ENCODE measurements around the gene AGAP1. TPM values are rescaled to one million over a fixed set of nuclear protein-coding genes. Genes with fewer than 3 reads are reported as not detected.

Gene AGAP1
- total RNA-seq, 2 donors from 2014 or later, result 32.8 to 34.7 TPM

GRCh38 chr2:235520787-235521186, 26.9 kb downstream of the AGAP1 start:
- TF ChIP-seq CTCF (conservative IDR thresholded peaks at IDR 0.05), result no peak
- Mint-ChIP-seq H3K27ac (no peak overlapping the region), H3K4me1 (peaks cover 11% of the 10 kb centered on the region), H3K4me3 (no peak overlapping the region), H3K9me3 (peaks cover 8% of the 10 kb centered on the region), H3K36me3 (ENCODE audit: low read depth) (peaks cover 9% of the 10 kb centered on the region), H3K27me3 (ENCODE audit: insufficient read depth) (no peaks in the 10 kb centered on the region)
- DNase-seq, result no peak
- Histone ChIP-seq H3K4me1 (ENCODE audit: control insufficient read depth, insufficient read depth, low read length) (no peaks in the 10 kb centered on the region), H3K27me3 (ENCODE audit: control insufficient read depth, insufficient read depth, low read length, poor library complexity, severe bottlenecking) (no peaks in the 10 kb centered on the region), H3K4me3 (ENCODE audit: low read length) (no peak overlapping the region), H3K9ac (ENCODE audit: extremely low read depth, low read length, poor library complexity, severe bottlenecking) (no peak overlapping the region), H3K36me3 (ENCODE audit: control insufficient read depth, insufficient read depth, low read length) (no peaks in the 10 kb centered on the region), H3K27ac (ENCODE audit: low read depth, low read length) (no peak overlapping the region), H3K9me3 (ENCODE audit: control insufficient read depth, low read length) (no peaks in the 10 kb centered on the region)
- WGBS, 2 experiments (ENCODE audit: insufficient coverage in 1 of 2, insufficient read length in 1 of 2), result 94% methylated on average over 6 of the region's 6 CpGs

GRCh38 chr2:235521844-235522243, 28.0 kb downstream of the AGAP1 start:
- H3K27me3 Mint-ChIP-seq (ENCODE audit: insufficient read depth), result no peaks in the 10 kb centered on the region
- no peaks in the 10 kb centered on the region for H3K27me3 ChIP-seq (ENCODE audit: control insufficient read depth, insufficient read depth, low read length, poor library complexity, severe bottlenecking)
- H3K9ac ChIP-seq (ENCODE audit: extremely low read depth, low read length, poor library complexity, severe bottlenecking), result no peak overlapping the region
- peaks cover 4% of the 10 kb centered on the region for H3K36me3 Mint-ChIP-seq (ENCODE audit: low read depth)
- DNase-seq, result no peak
- no peaks in the 10 kb centered on the region for H3K36me3 ChIP-seq (ENCODE audit: control insufficient read depth, insufficient read depth, low read length)
- H3K9me3 Mint-ChIP-seq, result no peaks in the 10 kb centered on the region
- H3K4me1 ChIP-seq (ENCODE audit: control insufficient read depth, insufficient read depth, low read length), result no peaks in the 10 kb centered on the region
- H3K27ac ChIP-seq (ENCODE audit: low read depth, low read length), result no peak overlapping the region
- H3K27ac Mint-ChIP-seq, result no peak overlapping the region
- no peaks in the 10 kb centered on the region for H3K9me3 ChIP-seq (ENCODE audit: control insufficient read depth, low read length)
- no peak overlapping the region for H3K4me3 ChIP-seq (ENCODE audit: low read length)
- no peak for TF ChIP-seq CTCF (conservative IDR thresholded peaks at IDR 0.05)
- WGBS, 2 experiments (ENCODE audit: insufficient coverage in 1 of 2, insufficient read length in 1 of 2), result 90% methylated on average over 6 of the region's 6 CpGs
- H3K4me1 Mint-ChIP-seq, result peaks cover 11% of the 10 kb centered on the region
- H3K4me3 Mint-ChIP-seq, result no peak overlapping the region

GRCh38 chr2:235523021-235523420, 29.2 kb downstream of the AGAP1 start:
- Mint-ChIP-seq H3K27ac (no peak overlapping the region), H3K27me3 (ENCODE audit: insufficient read depth) (no peaks in the 10 kb centered on the region)
- 93 to 94% methylated on average over 3 to 5 of the region's 5 CpGs for WGBS, 2 experiments (ENCODE audit: insufficient coverage in 1 of 2, insufficient read length in 1 of 2)

More at GRCh38 chr2:235523021-235523420, 29.2 kb downstream of the AGAP1 start:
- no peak for DNase-seq
- H3K4me3 ChIP-seq (ENCODE audit: low read length), result no peak overlapping the region
- H3K27me3 ChIP-seq (ENCODE audit: control insufficient read depth, insufficient read depth, low read length, poor library complexity, severe bottlenecking), result no peaks in the 10 kb centered on the region
- Mint-ChIP-seq H3K4me1 (peaks cover 14% of the 10 kb centered on the region), H3K9me3 (no peaks in the 10 kb centered on the region), H3K36me3 (ENCODE audit: low read depth) (no peaks in the 10 kb centered on the region), H3K4me3 (no peak overlapping the region)
- TF ChIP-seq CTCF (conservative IDR thresholded peaks at IDR 0.05), result no peak
- no peak overlapping the region for H3K9ac ChIP-seq (ENCODE audit: extremely low read depth, low read length, poor library complexity, severe bottlenecking)
- H3K27ac ChIP-seq (ENCODE audit: low read depth, low read length), result no peak overlapping the region
- no peaks in the 10 kb centered on the region for H3K36me3 ChIP-seq (ENCODE audit: control insufficient read depth, insufficient read depth, low read length)
- no peaks in the 10 kb centered on the region for H3K9me3 ChIP-seq (ENCODE audit: control insufficient read depth, low read length)
- H3K4me1 ChIP-seq (ENCODE audit: control insufficient read depth, insufficient read depth, low read length), result no peaks in the 10 kb centered on the region

Data from endodermal cell (in vitro differentiated cells).